Measurements from ENCODE around the gene TRIM32. TPM values are rescaled to one million over a fixed set of nuclear protein-coding genes. Genes with fewer than 3 reads are reported as not detected.
A peak's percentile ranks its signal among the peaks of the same experiment; 100 is the strongest.

Gene TRIM32
- total RNA-seq: 16.0 and 18.2 TPM in 2 replicates

- H3K27me3 Mint-ChIP-seq (ENCODE audit: insufficient read depth): no peaks in the 10 kb centered on the region
- peak; percentile 91 for DNase-seq (ENCODE audit: low spot score)
- peak within 1 kb of the TSS; percentile 90 for H3K4me3 Mint-ChIP-seq
- peaks cover 11% of the 10 kb centered on the region for H3K9me3 Mint-ChIP-seq
- peak within 1 kb of the TSS; percentile 85 for H3K27ac Mint-ChIP-seq
- peaks cover 52% of the 10 kb centered on the region for H3K4me1 Mint-ChIP-seq (ENCODE audit: low read depth)
- peaks cover 7% of the 10 kb centered on the region for H3K36me3 Mint-ChIP-seq (ENCODE audit: low read depth)
- intact Hi-C loops (cut with micrococcal nuclease): loop anchor here (1.0 to 10.0 kb wide), 2 partner anchors 14 to 1682 kb away; no protein-coding TSS in a partner anchor
Observed at GRCh38 chr9:116687074-116687753, at the start of gene TRIM32. TSS of gene TRIM32 (plus strand) at chr9:116687305. CDS start at chr9:116697743, 10,438 bp downstream.

GRCh38 chr9:116639251-116639741, 47.8 kb upstream of the TRIM32 start:
- H3K27ac Mint-ChIP-seq: no peak overlapping the region
- H3K4me3 Mint-ChIP-seq: no peak overlapping the region
- no peaks in the 10 kb centered on the region for H3K9me3 Mint-ChIP-seq
- intact Hi-C loops (cut with micrococcal nuclease): no loop called here
- no peaks in the 10 kb centered on the region for H3K27me3 Mint-ChIP-seq (ENCODE audit: insufficient read depth)
- no peaks in the 10 kb centered on the region for H3K4me1 Mint-ChIP-seq (ENCODE audit: low read depth)
- no peak for DNase-seq (ENCODE audit: low spot score)
- no peaks in the 10 kb centered on the region for H3K36me3 Mint-ChIP-seq (ENCODE audit: low read depth)

- no peaks in the 10 kb centered on the region for H3K27me3 Mint-ChIP-seq (ENCODE audit: insufficient read depth)
- no peaks in the 10 kb centered on the region for H3K9me3 Mint-ChIP-seq
- H3K36me3 Mint-ChIP-seq (ENCODE audit: low read depth): no peaks in the 10 kb centered on the region
- no peak for DNase-seq (ENCODE audit: low spot score)
- H3K27ac Mint-ChIP-seq: no peak overlapping the region
- no peaks in the 10 kb centered on the region for H3K4me1 Mint-ChIP-seq (ENCODE audit: low read depth)
- H3K4me3 Mint-ChIP-seq: no peak overlapping the region
- intact Hi-C loops (cut with micrococcal nuclease): no loop called here
Observed at GRCh38 chr9:116641292-116642059, 45.6 kb upstream of the TRIM32 start.

GRCh38 chr9:116643691-116644090, 43.4 kb upstream of the TRIM32 start:
- intact Hi-C loops (cut with micrococcal nuclease): no loop called here
- Mint-ChIP-seq H3K36me3 (ENCODE audit: low read depth) (no peaks in the 10 kb centered on the region), H3K4me3 (no peak overlapping the region), H3K4me1 (ENCODE audit: low read depth) (no peaks in the 10 kb centered on the region), H3K27me3 (ENCODE audit: insufficient read depth) (peaks cover 3% of the 10 kb centered on the region), H3K27ac (no peak overlapping the region), H3K9me3 (no peaks in the 10 kb centered on the region)
- no peak for DNase-seq (ENCODE audit: low spot score)

GRCh38 chr9:116644091-116644688, 42.9 kb upstream of the TRIM32 start:
- Mint-ChIP-seq H3K36me3 (ENCODE audit: low read depth) (no peaks in the 10 kb centered on the region), H3K27me3 (ENCODE audit: insufficient read depth) (peaks cover 3% of the 10 kb centered on the region), H3K27ac (no peak overlapping the region), H3K4me1 (ENCODE audit: low read depth) (no peaks in the 10 kb centered on the region), H3K9me3 (no peaks in the 10 kb centered on the region), H3K4me3 (no peak overlapping the region)
- no peak for DNase-seq (ENCODE audit: low spot score)
- intact Hi-C loops (cut with micrococcal nuclease): no loop called here

- Mint-ChIP-seq H3K4me3 (no peak overlapping the region), H3K27me3 (ENCODE audit: insufficient read depth) (peaks cover 3% of the 10 kb centered on the region), H3K9me3 (no peaks in the 10 kb centered on the region), H3K36me3 (ENCODE audit: low read depth) (no peaks in the 10 kb centered on the region), H3K27ac (no peak overlapping the region), H3K4me1 (ENCODE audit: low read depth) (no peaks in the 10 kb centered on the region)
- intact Hi-C loops (cut with micrococcal nuclease): no loop called here
- no peak for DNase-seq (ENCODE audit: low spot score)
Observed at GRCh38 chr9:116646661-116647514, 40.2 kb upstream of the TRIM32 start.

GRCh38 chr9:116647515-116647809, 39.6 kb upstream of the TRIM32 start:
- H3K27me3 Mint-ChIP-seq (ENCODE audit: insufficient read depth): peaks cover 3% of the 10 kb centered on the region
- no peaks in the 10 kb centered on the region for H3K4me1 Mint-ChIP-seq (ENCODE audit: low read depth)
- H3K9me3 Mint-ChIP-seq: no peaks in the 10 kb centered on the region
- H3K4me3 Mint-ChIP-seq: no peak overlapping the region
- no peak for DNase-seq (ENCODE audit: low spot score)
- H3K36me3 Mint-ChIP-seq (ENCODE audit: low read depth): no peaks in the 10 kb centered on the region
- no peak overlapping the region for H3K27ac Mint-ChIP-seq
- intact Hi-C loops (cut with micrococcal nuclease): no loop called here

GRCh38 chr9:116653348-116654058, 33.6 kb upstream of the TRIM32 start:
- Mint-ChIP-seq H3K4me1 (ENCODE audit: low read depth) (no peaks in the 10 kb centered on the region), H3K27me3 (ENCODE audit: insufficient read depth) (no peaks in the 10 kb centered on the region), H3K4me3 (no peak overlapping the region), H3K9me3 (no peaks in the 10 kb centered on the region), H3K36me3 (ENCODE audit: low read depth) (no peaks in the 10 kb centered on the region), H3K27ac (no peak overlapping the region)
- DNase-seq (ENCODE audit: low spot score): no peak
- intact Hi-C loops (cut with micrococcal nuclease): no loop called here

- Mint-ChIP-seq H3K36me3 (ENCODE audit: low read depth) (no peaks in the 10 kb centered on the region), H3K4me3 (no peak overlapping the region), H3K27ac (no peak overlapping the region), H3K27me3 (ENCODE audit: insufficient read depth) (no peaks in the 10 kb centered on the region), H3K4me1 (ENCODE audit: low read depth) (no peaks in the 10 kb centered on the region), H3K9me3 (no peaks in the 10 kb centered on the region)
- DNase-seq (ENCODE audit: low spot score): no peak
- intact Hi-C loops (cut with micrococcal nuclease): no loop called here
Observed at GRCh38 chr9:116654059-116654355, 33.1 kb upstream of the TRIM32 start.

GRCh38 chr9:116656501-116656971, 30.6 kb upstream of the TRIM32 start:
- no peaks in the 10 kb centered on the region for H3K4me1 Mint-ChIP-seq (ENCODE audit: low read depth)
- intact Hi-C loops (cut with micrococcal nuclease): no loop called here
- H3K27me3 Mint-ChIP-seq (ENCODE audit: insufficient read depth): no peaks in the 10 kb centered on the region
- H3K4me3 Mint-ChIP-seq: no peak overlapping the region
- H3K9me3 Mint-ChIP-seq: no peaks in the 10 kb centered on the region
- DNase-seq (ENCODE audit: low spot score): no peak
- H3K36me3 Mint-ChIP-seq (ENCODE audit: low read depth): no peaks in the 10 kb centered on the region
- no peak overlapping the region for H3K27ac Mint-ChIP-seq

- H3K4me3 Mint-ChIP-seq: no peak overlapping the region
- DNase-seq (ENCODE audit: low spot score): no peak
- H3K4me1 Mint-ChIP-seq (ENCODE audit: low read depth): no peaks in the 10 kb centered on the region
- H3K9me3 Mint-ChIP-seq: no peaks in the 10 kb centered on the region
- no peaks in the 10 kb centered on the region for H3K36me3 Mint-ChIP-seq (ENCODE audit: low read depth)
- no peak overlapping the region for H3K27ac Mint-ChIP-seq
- intact Hi-C loops (cut with micrococcal nuclease): no loop called here
- H3K27me3 Mint-ChIP-seq (ENCODE audit: insufficient read depth): no peaks in the 10 kb centered on the region
Observed at GRCh38 chr9:116656977-116657376, 30.1 kb upstream of the TRIM32 start.

GRCh38 chr9:116658265-116658664, 28.8 kb upstream of the TRIM32 start:
- no peaks in the 10 kb centered on the region for H3K4me1 Mint-ChIP-seq (ENCODE audit: low read depth)
- H3K9me3 Mint-ChIP-seq: no peaks in the 10 kb centered on the region
- no peaks in the 10 kb centered on the region for H3K27me3 Mint-ChIP-seq (ENCODE audit: insufficient read depth)
- no peak overlapping the region for H3K4me3 Mint-ChIP-seq
- DNase-seq (ENCODE audit: low spot score): no peak
- no peak overlapping the region for H3K27ac Mint-ChIP-seq
- no peaks in the 10 kb centered on the region for H3K36me3 Mint-ChIP-seq (ENCODE audit: low read depth)
- intact Hi-C loops (cut with micrococcal nuclease): no loop called here
